Loucy (cell line): Measurements from ENCODE around the gene GLIPR1L2.

Source experiments
- H2AFZ ChIP-seq: fragments of 200-600 bp; sonication (generic); 2 replicates; pipeline ENCODE4 v1.6.0; 2016; ENCODE audit warnings: antibody characterized with exemption, mild to moderate bottlenecking, low read length, moderate library complexity
- H3F3A ChIP-seq: fragments of 200-600 bp; 2 replicates; pipeline ENCODE4 v1.6.0; 2016; ENCODE audit warnings: antibody characterized with exemption, low read depth, mild to moderate bottlenecking
- H3K27me3 ChIP-seq: fragments of 200-600 bp; sonication (generic); 2 replicates; pipeline ENCODE4 v1.6.1; 2014; ENCODE audit warnings: low read length, mild to moderate bottlenecking; ENCODE audit not compliant: insufficient read depth, poor library complexity, severe bottlenecking
- H3K36me3 ChIP-seq: fragments of 200-600 bp; sonication (generic); 2 replicates; pipeline ENCODE4 v1.6.1; 2016; ENCODE audit warnings: low read length; ENCODE audit not compliant: insufficient read depth
- H3K4me1 ChIP-seq: fragments of 200-600 bp; sonication (generic); 2 replicates; pipeline ENCODE4 v1.5.1; 2014; ENCODE audit warnings: low read length, mild to moderate bottlenecking; ENCODE audit not compliant: insufficient read depth, poor library complexity, severe bottlenecking
- H3K4me2 ChIP-seq: fragments of 200-600 bp; sonication (generic); 2 replicates; pipeline ENCODE4 v1.6.0; 2014; ENCODE audit warnings: antibody characterized with exemption, low read length, low read depth, mild to moderate bottlenecking; ENCODE audit not compliant: poor library complexity, severe bottlenecking
- H3K4me3 ChIP-seq: fragments of 200-600 bp; sonication (generic); 2 replicates; pipeline ENCODE4 v1.5.1; 2014; ENCODE audit warnings: low read length, mild to moderate bottlenecking, mixed read lengths; ENCODE audit not compliant: poor library complexity, severe bottlenecking
- H3K79me2 ChIP-seq: fragments of 200-600 bp; sonication (generic); 2 replicates; pipeline ENCODE4 v1.6.1; 2014; ENCODE audit warnings: low read length; ENCODE audit not compliant: insufficient read depth
- H3K9ac ChIP-seq: fragments of 200-600 bp; sonication (generic); 2 replicates; pipeline ENCODE4 v1.6.0; 2014; ENCODE audit warnings: mild to moderate bottlenecking, low read depth, low read length, moderate library complexity; ENCODE audit not compliant: poor library complexity, severe bottlenecking
- H3K9me2 ChIP-seq: fragments of 200-600 bp; sonication (generic); replicated peaks from 2 replicates; pipeline ENCODE4 v1.6.1; 2016; ENCODE audit warnings: low read depth, low read length, mixed read lengths
- H3K9me3 ChIP-seq: fragments of 200-600 bp; sonication (generic); 2 replicates; pipeline ENCODE4 v1.6.1; 2014; ENCODE audit warnings: mild to moderate bottlenecking, antibody characterized with exemption, low read length, low read depth; ENCODE audit not compliant: insufficient read depth
- H4K20me1 ChIP-seq: fragments of 200-600 bp; sonication (generic); 2 replicates; pipeline ENCODE4 v1.6.0; 2014; ENCODE audit warnings: antibody characterized with exemption, low read length, mild to moderate bottlenecking; ENCODE audit not compliant: insufficient read depth, poor library complexity, severe bottlenecking
- CTCF ChIP-seq: fragments of 200-600 bp; sonication (generic); conservative IDR thresholded peaks from 2 replicates; pipeline ENCODE4 v1.5.1; 2014; ENCODE audit warnings: mild to moderate bottlenecking, antibody characterized with exemption, low read length
- EZH2phosphoT487 ChIP-seq: fragments of 200-600 bp; IDR thresholded peaks from 2 replicates; pipeline ENCODE4 v1.6.1; 2018; ENCODE audit warnings: antibody characterized with exemption, mild to moderate bottlenecking, moderate library complexity, borderline replicate concordance

The GLIPR1L2 gene

GRCh38 chr12:75404231-75404630 lies 13.3 kb downstream of the GLIPR1L2 start:
- H3K9me2 ChIP-seq, result no peaks in the 10 kb centered on the region
- H3K36me3 ChIP-seq, result no peaks in the 10 kb centered on the region
- H3F3A ChIP-seq, result no peaks in the 10 kb centered on the region
- H3K4me1 ChIP-seq, result no peaks in the 10 kb centered on the region
- H3K9ac ChIP-seq, result no peak overlapping the region
- H2AFZ ChIP-seq, result no peak overlapping the region
- TF ChIP-seq EZH2phosphoT487 (no peak), CTCF (no peak)
- H4K20me1 ChIP-seq, result no peaks in the 10 kb centered on the region
- no peaks in the 10 kb centered on the region for H3K79me2 ChIP-seq
- no peaks in the 10 kb centered on the region for H3K9me3 ChIP-seq
- H3K4me2 ChIP-seq, result no peak overlapping the region
- H3K27me3 ChIP-seq, result no peaks in the 10 kb centered on the region
- no peak overlapping the region for H3K4me3 ChIP-seq

- no peak overlapping the region for H3K4me2 ChIP-seq
Measured at GRCh38 chr12:75407683-75408082, 16.8 kb downstream of the GLIPR1L2 start.

GRCh38 chr12:75409830-75410229 lies 18.9 kb downstream of the GLIPR1L2 start:
- Histone ChIP-seq H3K4me1 (no peaks in the 10 kb centered on the region), H3K4me3 (no peak overlapping the region), H3K79me2 (no peaks in the 10 kb centered on the region), H3K27me3 (no peaks in the 10 kb centered on the region), H3K9me2 (no peaks in the 10 kb centered on the region), H3F3A (no peaks in the 10 kb centered on the region), H3K4me2 (no peak overlapping the region), H4K20me1 (no peaks in the 10 kb centered on the region), H3K36me3 (no peaks in the 10 kb centered on the region), H3K9ac (no peak overlapping the region), H3K9me3 (no peaks in the 10 kb centered on the region), H2AFZ (no peak overlapping the region)
- TF ChIP-seq CTCF (no peak), EZH2phosphoT487 (no peak)

More at GRCh38 chr12:75407683-75408082, 16.8 kb downstream of the GLIPR1L2 start:
- Histone ChIP-seq H2AFZ (no peak overlapping the region), H3K27me3 (no peaks in the 10 kb centered on the region), H3K36me3 (no peaks in the 10 kb centered on the region), H3K9me2 (no peaks in the 10 kb centered on the region), H3K79me2 (no peaks in the 10 kb centered on the region), H3K9ac (no peak overlapping the region), H3K4me1 (no peaks in the 10 kb centered on the region), H3K4me3 (no peak overlapping the region), H4K20me1 (no peaks in the 10 kb centered on the region), H3K9me3 (no peaks in the 10 kb centered on the region), H3F3A (no peaks in the 10 kb centered on the region)
- TF ChIP-seq CTCF, result no peak
- TF ChIP-seq EZH2phosphoT487, result no peak
